ENCODE data around the gene MAGEB3. TPM values are rescaled to one million over a fixed set of nuclear protein-coding genes. Genes with fewer than 3 reads are reported as not detected.

MAGEB3 gene
- total RNA-seq, 6 experiments from 2014 or later: not detected

- intact Hi-C loops (cut with DNase I): no loop called here
- H3K36me3 ChIP-seq: no peaks in the 10 kb centered on the region
- no peak overlapping the region for H3K27ac ChIP-seq
- H3K9me3 ChIP-seq: no peaks in the 10 kb centered on the region
- DNase-seq (no peak), ATAC-seq (no peak)
- WGBS (ENCODE audit: insufficient coverage, low coverage, low lambda C conversion rate, missing lambda C conversion rate): 67% methylated on average over 1 of the region's 1 CpG
- TF ChIP-seq, protein P1, sequence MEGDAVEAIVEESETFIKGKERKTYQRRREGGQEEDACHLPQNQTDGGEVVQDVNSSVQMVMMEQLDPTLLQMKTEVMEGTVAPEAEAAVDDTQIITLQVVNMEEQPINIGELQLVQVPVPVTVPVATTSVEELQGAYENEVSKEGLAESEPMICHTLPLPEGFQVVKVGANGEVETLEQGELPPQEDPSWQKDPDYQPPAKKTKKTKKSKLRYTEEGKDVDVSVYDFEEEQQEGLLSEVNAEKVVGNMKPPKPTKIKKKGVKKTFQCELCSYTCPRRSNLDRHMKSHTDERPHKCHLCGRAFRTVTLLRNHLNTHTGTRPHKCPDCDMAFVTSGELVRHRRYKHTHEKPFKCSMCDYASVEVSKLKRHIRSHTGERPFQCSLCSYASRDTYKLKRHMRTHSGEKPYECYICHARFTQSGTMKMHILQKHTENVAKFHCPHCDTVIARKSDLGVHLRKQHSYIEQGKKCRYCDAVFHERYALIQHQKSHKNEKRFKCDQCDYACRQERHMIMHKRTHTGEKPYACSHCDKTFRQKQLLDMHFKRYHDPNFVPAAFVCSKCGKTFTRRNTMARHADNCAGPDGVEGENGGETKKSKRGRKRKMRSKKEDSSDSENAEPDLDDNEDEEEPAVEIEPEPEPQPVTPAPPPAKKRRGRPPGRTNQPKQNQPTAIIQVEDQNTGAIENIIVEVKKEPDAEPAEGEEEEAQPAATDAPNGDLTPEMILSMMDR (IDR thresholded peaks at IDR 0.05): no peak
- no peak for TF ChIP-seq POLR2A (IDR thresholded peaks at IDR 0.05)
- H3K4me1 ChIP-seq: no peaks in the 10 kb centered on the region
- H3K27me3 ChIP-seq: no peaks in the 10 kb centered on the region
- H3K4me3 ChIP-seq: no peak overlapping the region
Measured at GRCh38 chrX:30278365-30278764, 47.9 kb downstream of the MAGEB3 start.

DNA sequence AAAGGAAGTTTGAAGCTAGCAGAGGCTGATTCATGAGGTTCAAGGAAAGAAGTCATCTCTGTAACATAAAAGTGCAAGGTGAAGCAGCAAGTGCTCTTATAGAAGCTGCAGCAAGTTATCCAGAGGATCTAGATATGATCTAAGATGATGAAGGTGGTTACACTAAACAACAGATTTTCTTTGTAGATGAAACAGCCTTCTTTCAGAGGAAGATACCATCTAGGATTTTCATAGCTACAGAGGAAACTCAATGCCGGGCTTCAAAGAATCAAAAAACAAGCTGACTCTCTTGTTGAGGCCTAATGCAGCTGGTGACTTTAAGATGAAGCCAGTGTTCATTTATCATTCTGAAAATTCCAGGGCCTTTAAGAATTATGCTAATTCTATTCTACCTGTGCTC is 50.0 kb downstream of the MAGEB3 start:
- DNase-seq: no peak
- no peaks in the 10 kb centered on the region for H3K9me3 ChIP-seq
- H3K36me3 ChIP-seq: no peaks in the 10 kb centered on the region
- intact Hi-C loops (cut with DNase I): no loop called here
- no peak for ATAC-seq
- no peak overlapping the region for H3K27ac ChIP-seq
- no peak overlapping the region for H3K4me3 ChIP-seq
- H3K4me1 ChIP-seq: no peaks in the 10 kb centered on the region
- no peaks in the 10 kb centered on the region for H3K27me3 ChIP-seq
- no peak for TF ChIP-seq POLR2A (IDR thresholded peaks at IDR 0.05)
- 69% methylated on average over 1 of the region's 1 CpG for WGBS (ENCODE audit: insufficient coverage, low coverage, low lambda C conversion rate, missing lambda C conversion rate)

- no peaks in the 10 kb centered on the region for H3K4me1 ChIP-seq
- H3K27me3 ChIP-seq: no peaks in the 10 kb centered on the region
- TF ChIP-seq, protein P1 (IDR thresholded peaks at IDR 0.05): no peak
- no peak for TF ChIP-seq POLR2A (IDR thresholded peaks at IDR 0.05)
- ATAC-seq (no peak), DNase-seq (no peak)
- H3K4me3 ChIP-seq: no peak overlapping the region
- H3K36me3 ChIP-seq: no peaks in the 10 kb centered on the region
- no peaks in the 10 kb centered on the region for H3K9me3 ChIP-seq
- no peak overlapping the region for H3K27ac ChIP-seq
- intact Hi-C loops (cut with DNase I): no loop called here
Measured at GRCh38 chrX:30282527-30282926, 52.1 kb downstream of the MAGEB3 start.

DNA sequence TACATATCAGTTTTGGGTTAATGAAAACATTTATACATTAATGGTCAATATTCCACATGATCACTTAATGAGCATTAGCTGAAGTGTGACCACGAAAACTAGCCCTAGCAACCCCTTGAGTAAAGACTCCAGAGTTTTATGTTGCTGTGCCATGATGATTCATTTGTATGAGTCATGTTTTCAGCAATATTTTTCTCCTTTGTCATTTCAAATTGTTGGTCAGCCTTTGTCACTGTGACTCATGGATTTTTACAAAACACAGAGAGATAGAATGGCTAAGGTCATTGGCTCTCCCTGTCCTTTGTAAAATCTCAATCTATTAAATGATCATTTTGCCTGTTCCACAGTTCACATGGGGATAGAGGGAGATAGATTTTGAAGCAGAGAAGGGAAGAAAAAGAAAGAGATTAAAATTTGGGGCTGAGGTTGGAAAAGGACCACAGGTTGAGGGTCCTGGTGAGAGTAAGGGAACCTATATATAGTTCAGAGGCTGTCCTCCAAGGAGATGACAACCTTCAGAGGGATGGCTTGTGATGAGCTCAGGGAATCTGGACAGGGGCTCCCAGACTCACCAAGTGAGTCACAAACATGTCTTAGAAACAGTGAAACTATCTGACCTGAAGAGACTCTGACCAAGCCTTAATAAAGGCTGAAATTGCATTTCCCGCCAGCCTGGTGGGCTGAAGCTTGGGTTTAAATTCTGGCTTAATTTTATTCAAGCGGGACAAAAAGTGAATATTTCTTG is 53.2 kb downstream of the MAGEB3 start:
- Histone ChIP-seq H3K27me3 (no peaks in the 10 kb centered on the region), H3K4me3 (no peak overlapping the region), H3K4me1 (no peaks in the 10 kb centered on the region), H3K9me3 (no peaks in the 10 kb centered on the region), H3K27ac (no peak overlapping the region), H3K36me3 (no peaks in the 10 kb centered on the region)
- no peak for DNase-seq
- TF ChIP-seq, protein P1 (IDR thresholded peaks at IDR 0.05): no peak
- no peak for TF ChIP-seq POLR2A (IDR thresholded peaks at IDR 0.05)
- intact Hi-C loops (cut with DNase I): no loop called here
- ATAC-seq: peak in 1 of 4 donors; percentile 78
- 41% methylated on average over 3 of the region's 3 CpGs for WGBS (ENCODE audit: insufficient coverage, low coverage, low lambda C conversion rate, missing lambda C conversion rate)

Other genes with a start within 250 kb of the MAGEB3 start
- gene MAGEB2, start 15.1 kb upstream of the MAGEB3 start, total RNA-seq: not detected
- gene MAGEB4, start 11.3 kb downstream of the MAGEB3 start, total RNA-seq: not detected
- not detected for gene MAGEB1, start 16.5 kb downstream of the MAGEB3 start, total RNA-seq
- gene NR0B1, start 78.7 kb downstream of the MAGEB3 start, total RNA-seq: not detected